H1 (cell line): ENCODE data around the gene UBE2O. TPM values are rescaled to one million over a fixed set of nuclear protein-coding genes. Genes with fewer than 3 reads are reported as not detected.

ENCODE experiments used
- RAD21 ChIP-seq, 2 experiments: IDR thresholded peaks in 1 of 2; conservative IDR thresholded peaks in 1 of 2; 2 replicates each; pipeline ENCODE4 v1.6.1; 2011; ENCODE audit warnings: low read depth in 2 of 2, low read length in 2 of 2, improper control_type of control experiment in 1 of 2, inconsistent platforms in 1 of 2, mild to moderate bottlenecking in 1 of 2, moderate library complexity in 1 of 2
- polyA plus RNA-seq, 7 experiments: library from polyadenylated mRNA; depleted of rRNA in 3 of 7; stranded (reverse) in 5 of 7; unstranded in 2 of 7; fragments of >200 nt in 5 of 7; fragments of 200-250 nt in 2 of 7; gene quantifications; 1 replicate in 5 of 7; 2 replicates in 1 of 7; 4 replicates in 1 of 7; pipeline versions ENCODE4 v1.2.1 to v1.2.3, GENCODE V29; 2011 to 2013; ENCODE audit warnings: missing spikeins in 2 of 7, mixed read lengths in 2 of 7
- total RNA-seq: library from RNA; stranded (reverse); fragmentation: NEBNext Ultra II Directional; extraction: Animal tissue kit (Norgen Biotek cat#: 25700); gene quantifications from 2 replicates; pipeline ENCODE4 v1.2.1, GENCODE V29; 2021

UBE2O gene
- total and polyA plus RNA-seq, 2 of the 8 experiments (the other 6 are each of a cell fraction or from before 2014, with no cell fraction given), result 24.4 to 63.0 TPM

DNA sequence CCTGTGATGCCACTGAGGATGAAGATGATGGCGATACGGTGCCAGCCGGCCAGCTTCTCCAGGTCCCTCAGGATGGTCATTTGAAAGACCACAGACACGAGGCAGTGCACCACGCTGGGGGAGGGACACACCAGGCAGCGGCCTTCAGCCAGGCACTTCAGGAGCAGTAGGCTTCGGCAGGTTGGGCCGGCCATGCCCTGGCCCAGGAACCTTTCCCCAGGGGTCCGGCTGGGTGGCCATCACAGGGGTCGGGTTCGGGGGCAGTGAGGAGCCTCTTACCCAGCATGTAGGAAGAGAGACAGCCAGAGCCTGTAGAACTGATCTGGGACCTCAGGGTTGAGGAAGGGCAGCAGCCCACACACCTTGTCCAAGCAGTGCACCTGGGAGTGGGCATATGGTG is 19.8 kb upstream of the UBE2O start (continued):
- no peak for TF ChIP-seq RAD21 (IDR thresholded peaks at IDR 0.05 in 1 of 2, conservative IDR thresholded peaks at IDR 0.05 in 1 of 2; ENCODE audit: low read depth in 2 of 2, low read length in 2 of 2)
